Ishikawa (cell line): ENCODE results near the gene PREX1.

Source experiments
- CEBPB ChIP-seq: IDR thresholded peaks from 2 replicates; pipeline ENCODE4 v1.6.1; 2012
- CREB1 ChIP-seq: IDR thresholded peaks from 2 replicates; pipeline ENCODE4 v1.6.1; 2012; ENCODE audit warnings: low read depth
- EGR1 ChIP-seq: IDR thresholded peaks from 2 replicates; pipeline ENCODE4 v1.6.1; 2012
- EP300 ChIP-seq: IDR thresholded peaks from 2 replicates; pipeline ENCODE4 v1.6.1; 2012; ENCODE audit warnings: borderline replicate concordance
- FOXM1 ChIP-seq: IDR thresholded peaks from 2 replicates; pipeline ENCODE4 v1.6.1; 2012; ENCODE audit warnings: low read depth, borderline replicate concordance
- MAX ChIP-seq: IDR thresholded peaks from 2 replicates; pipeline ENCODE4 v1.6.1; 2012
- NFIC ChIP-seq: IDR thresholded peaks from 2 replicates; pipeline ENCODE4 v1.6.1; 2012
- RAD21 ChIP-seq: IDR thresholded peaks from 2 replicates; pipeline ENCODE4 v1.6.1; 2012; ENCODE audit warnings: low read depth
- REST ChIP-seq: IDR thresholded peaks from 2 replicates; pipeline ENCODE4 v1.6.1; 2012; ENCODE audit warnings: low read depth, mild to moderate bottlenecking
- TAF1 ChIP-seq: IDR thresholded peaks from 2 replicates; pipeline ENCODE4 v1.6.1; 2012; ENCODE audit warnings: low read depth, mild to moderate bottlenecking
- TCF12 ChIP-seq: IDR thresholded peaks from 2 replicates; pipeline ENCODE4 v1.6.1; 2012; ENCODE audit warnings: low read depth
- TEAD4 ChIP-seq: IDR thresholded peaks from 2 replicates; pipeline ENCODE4 v1.6.1; 2012
- USF1 ChIP-seq: IDR thresholded peaks from 2 replicates; pipeline ENCODE4 v1.6.1; 2012
- YY1 ChIP-seq: IDR thresholded peaks from 2 replicates; pipeline ENCODE4 v1.6.1; 2012; ENCODE audit warnings: low read depth
- ZBTB7A ChIP-seq: IDR thresholded peaks from 2 replicates; pipeline ENCODE4 v1.6.1; 2012; ENCODE audit warnings: low read depth

PREX1 gene

GRCh38 chr20:48733296-48733790 lies 94.5 kb downstream of the PREX1 start:
- TF ChIP-seq RAD21 (no peak), REST (no peak), USF1 (no peak), CREB1 (no peak), TAF1 (no peak), EGR1 (no peak), TCF12 (no peak), ZBTB7A (no peak), NFIC (no peak), YY1 (no peak), CEBPB (no peak), FOXM1 (no peak), EP300 (no peak)

- no peak for TF ChIP-seq MAX
- TF ChIP-seq FOXM1 = no peak
- no peak for TF ChIP-seq NFIC
- TF ChIP-seq ZBTB7A = no peak
- no peak for TF ChIP-seq CREB1
These were observed 95.5 kb downstream of the PREX1 start for GRCh38 chr20:48732081-48732829.

GRCh38 chr20:48731536-48731935 lies 96.3 kb downstream of the PREX1 start:
- TF ChIP-seq EP300 (no peak), ZBTB7A (no peak), TEAD4 (no peak), EGR1 (no peak), USF1 (no peak), YY1 (no peak), REST (no peak), NFIC (no peak), CEBPB (no peak), TCF12 (no peak), FOXM1 (no peak), MAX (no peak), RAD21 (no peak), CREB1 (no peak), TAF1 (no peak)

GRCh38 chr20:48730977-48731376 lies 96.8 kb downstream of the PREX1 start:
- TF ChIP-seq CEBPB (no peak), FOXM1 (no peak)

GRCh38 chr20:48729538-48729937 lies 98.3 kb downstream of the PREX1 start:
- TF ChIP-seq EP300 (no peak), EGR1 (no peak), NFIC (no peak), CREB1 (no peak), YY1 (no peak), TCF12 (no peak), REST (no peak), TEAD4 (no peak), CEBPB (no peak), ZBTB7A (no peak), USF1 (no peak), TAF1 (no peak), MAX (no peak), FOXM1 (no peak), RAD21 (no peak)
